HepG2 (cell line): ENCODE measurements around the gene CFAP54. TPM values are rescaled to one million over a fixed set of nuclear protein-coding genes. Genes with fewer than 3 reads are reported as not detected.

ENCODE experiments used
- ATAC-seq: fragments of 200-7000 bp; cut with Tn5 transposase; 3 replicates; pipeline ENCODE4 v1.9.1; 2020; ENCODE audit warnings: mild to moderate bottlenecking, moderate library complexity
- BruUV-seq: library from RNA; stranded (reverse); fragments of 400-500 nt; replicated peaks from 2 replicates; lab custom pipeline; 2021; lab: Mats Ljungman, UMichigan
- CTCF ChIA-PET: fragments of 300-600 bp; formaldehyde crosslinking; extraction: SDS; loops from one replicate; lab custom pipeline; 2021; ENCODE audit warnings: low total read pairs, inconsistent platforms, low intra/inter-chr PET ratio; lab: Yijun Ruan, JAX
- POLR2A ChIA-PET: fragments of 350-600 bp; sonication (Branson Sonifier 250); formaldehyde crosslinking; loops from one replicate; lab custom pipeline; 2020; ENCODE audit warnings: antibody characterized with exemption, inconsistent platforms; lab: Yijun Ruan, JAX
- DNase-seq: peaks from one replicate; pipeline ENCODE4 v3.0.0-alpha.2; 2015; ENCODE audit warnings: low spot score
- FAIRE-seq: peaks from 3 replicates; lab custom pipeline; 2011; peaks lifted over from hg19 to GRCh38; lab: Jason Lieb, UNC
- H2AFZ ChIP-seq: one replicate; pipeline ENCODE4 v1.6.1; 2011; ENCODE audit warnings: low read length, inconsistent platforms
- H3K27ac ChIP-seq: fragments of 300-600 bp; 3 replicates; pipeline ENCODE4 v1.8.0; 2011; ENCODE audit warnings: mixed run types, mild to moderate bottlenecking, mixed read lengths, low read length, inconsistent platforms; ENCODE audit not compliant: insufficient read depth; ENCODE audit errors: extremely low read length
- H3K27me3 ChIP-seq, 2 experiments: fragments of 200-600 bp in 1 of 2; 2 replicates in 1 of 2; 3 replicates in 1 of 2; pipeline versions ENCODE4 v1.6.0 to v1.8.0; 2011; ENCODE audit warnings: low read length in 2 of 2, mild to moderate bottlenecking in 2 of 2, moderate library complexity in 2 of 2, inconsistent platforms in 1 of 2; ENCODE audit not compliant: insufficient read depth in 2 of 2, control insufficient read depth in 1 of 2
- H3K36me3 ChIP-seq, 2 experiments: fragments of 200-600 bp in 1 of 2; replicated peaks in 1 of 2; 2 replicates in 1 of 2; 3 replicates in 1 of 2; pipeline versions ENCODE4 v1.5.1 to v1.8.0; 2011; ENCODE audit warnings: low read length in 2 of 2, inconsistent platforms in 1 of 2; ENCODE audit not compliant: insufficient read depth in 2 of 2, control insufficient read depth in 1 of 2
- H3K4me1 ChIP-seq: 2 replicates; pipeline ENCODE4 v1.5.1; 2012; ENCODE audit warnings: low read length, inconsistent platforms; ENCODE audit not compliant: insufficient read depth
- H3K4me2 ChIP-seq: 2 replicates; pipeline ENCODE4 v1.6.0; 2011; ENCODE audit warnings: low read depth, low read length, inconsistent platforms
- H3K4me3 ChIP-seq, 3 experiments: fragments of 200-600 bp in 1 of 3; sonication (generic), shearing (Covaris generic) in 1 of 3; replicated peaks in 1 of 3; 2 replicates each; pipeline ENCODE4 v1.5.1; 2011 to 2016; ENCODE audit warnings: low read length in 3 of 3, inconsistent platforms in 2 of 3, low read depth in 2 of 3, mild to moderate bottlenecking in 2 of 3, control low read depth in 1 of 3, mixed read lengths in 1 of 3; ENCODE audit not compliant: insufficient read depth in 1 of 3
- H3K79me2 ChIP-seq: one replicate; pipeline ENCODE4 v1.6.1; 2011; ENCODE audit warnings: low read length, inconsistent platforms; ENCODE audit not compliant: insufficient read depth
- H3K9ac ChIP-seq: 2 replicates; pipeline ENCODE4 v1.6.0; 2011; ENCODE audit warnings: mild to moderate bottlenecking, low read depth, low read length, inconsistent platforms; ENCODE audit not compliant: insufficient read depth
- H3K9me3 ChIP-seq: 2 replicates; pipeline ENCODE4 v1.5.1; 2012; ENCODE audit warnings: mild to moderate bottlenecking, low read length
- H4K20me1 ChIP-seq: 2 replicates; pipeline ENCODE4 v1.6.0; 2011; ENCODE audit warnings: inconsistent platforms, mild to moderate bottlenecking, low read length, moderate library complexity; ENCODE audit not compliant: insufficient read depth
- ZSCAN21 ChIP-seq: sonication (generic); formaldehyde crosslinking; IDR thresholded peaks from 2 replicates; pipeline ENCODE4 v1.8.0; 2022; ENCODE audit warnings: mild to moderate bottlenecking, missing genetic modification reagents, moderate library complexity, borderline replicate concordance
- WGBS: methylation state at CpG from one replicate; pipeline ENCODE4 v1.1.6; 2017; ENCODE audit warnings: low lambda C conversion rate; 5-methylcytosine and 5-hydroxymethylcytosine counted together
- in situ Hi-C: cut with HindIII; loops from 2 replicates; pipeline ENCODE4 v1.10.0; 2017; ENCODE audit warnings: low pct_unique_long_range_greater_than_20kb; ENCODE audit not compliant: extremely low pct_ligation_motif_present
- intact Hi-C: fragments of 100-400 bp; cut with micrococcal nuclease; formaldehyde crosslinking; loops from one replicate; pipeline ENCODE4 v1.10.0; 2022; ENCODE audit not compliant: unreplicated experiment
- polyA plus RNA-seq, 8 experiments: library from polyadenylated mRNA; depleted of rRNA in 3 of 8; stranded (reverse) in 7 of 8; unstranded in 1 of 8; fragments of >200 nt; fragmentation: Illumina TruSeq in 4 of 8; extraction: Trizol in 4 of 8; gene quantifications; 2 replicates each; pipeline versions ENCODE4 v1.2.1 to v1.2.3, GENCODE V29; 2011 to 2016; ENCODE audit warnings: low read depth in 4 of 8, missing spikeins in 1 of 8, mixed read lengths in 1 of 8; ENCODE audit not compliant: insufficient read depth in 1 of 8
- total RNA-seq, 5 experiments: library from RNA; depleted of rRNA; stranded (reverse); fragments of >200 nt; fragmentation: Illumina TruSeq; extraction: Trizol; gene quantifications; 2 replicates each; pipeline ENCODE4 v1.2.3, GENCODE V29; 2016; ENCODE audit warnings: low read depth in 1 of 5
- TF ChIP-seq, protein P1 (sequence below): sonication (generic); formaldehyde crosslinking; IDR thresholded peaks from 2 replicates; pipeline ENCODE4 v1.8.1; 2023; ENCODE audit warnings: mild to moderate bottlenecking, moderate library complexity, missing genetic modification reagents

The CFAP54 gene
- total and polyA plus RNA-seq, 2 of the 13 experiments (the other 11 are each of a cell fraction or from before 2014, with no cell fraction given), result not detected

GRCh38 chr12:96710127-96710745, 220.9 kb downstream of the CFAP54 start:
- Histone ChIP-seq H3K9me3 (no peaks in the 10 kb centered on the region), H3K27ac (no peak overlapping the region), H3K9ac (no peak overlapping the region), H3K27me3 (no peaks in the 10 kb centered on the region), H3K4me1 (no peaks in the 10 kb centered on the region), H2AFZ (no peak overlapping the region), H3K4me2 (no peak overlapping the region), H3K36me3 (no peaks in the 10 kb centered on the region), H3K79me2 (no peaks in the 10 kb centered on the region), H4K20me1 (no peaks in the 10 kb centered on the region), H3K4me3 (no peak overlapping the region)
- no peak for DNase-seq
- WGBS, result 2% methylated on average over 2 of the region's 2 CpGs
- TF ChIP-seq ZSCAN21 (CRISPR knock-in tag), result no peak
- POLR2A ChIA-PET, result no interaction called here
- intact Hi-C loops (no loop called here), in situ Hi-C loops (no loop called here)
- ATAC-seq, result no peak; the same call in 2 of the 3 replicates
- BruUV-seq, result no TSS peak
- CTCF ChIA-PET, result no interaction called here
- no peak for FAIRE-seq

DNA sequence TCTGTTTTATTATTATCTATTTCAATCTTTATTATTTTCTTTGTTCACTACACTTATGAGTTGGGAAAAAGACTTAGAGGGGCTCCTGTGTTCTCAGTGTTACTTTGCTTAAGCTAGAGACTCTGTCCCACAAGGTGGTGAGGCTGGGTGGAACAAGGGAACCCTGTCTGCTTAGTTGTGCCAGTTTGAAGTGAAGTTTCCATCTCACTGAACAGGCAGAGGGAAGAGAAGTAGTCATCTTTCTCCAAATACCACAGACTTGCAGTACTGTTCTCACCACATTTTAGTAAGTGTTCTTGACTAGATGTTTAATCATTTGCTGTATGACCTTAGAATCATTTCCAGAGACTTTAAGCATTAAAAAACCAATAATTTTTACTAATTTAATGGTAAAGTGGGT, 222.0 kb downstream of the CFAP54 start:
- ATAC-seq (no peak), DNase-seq (no peak), FAIRE-seq (no peak)
- intact Hi-C loops, result no loop called here
- TF ChIP-seq, protein P1, sequence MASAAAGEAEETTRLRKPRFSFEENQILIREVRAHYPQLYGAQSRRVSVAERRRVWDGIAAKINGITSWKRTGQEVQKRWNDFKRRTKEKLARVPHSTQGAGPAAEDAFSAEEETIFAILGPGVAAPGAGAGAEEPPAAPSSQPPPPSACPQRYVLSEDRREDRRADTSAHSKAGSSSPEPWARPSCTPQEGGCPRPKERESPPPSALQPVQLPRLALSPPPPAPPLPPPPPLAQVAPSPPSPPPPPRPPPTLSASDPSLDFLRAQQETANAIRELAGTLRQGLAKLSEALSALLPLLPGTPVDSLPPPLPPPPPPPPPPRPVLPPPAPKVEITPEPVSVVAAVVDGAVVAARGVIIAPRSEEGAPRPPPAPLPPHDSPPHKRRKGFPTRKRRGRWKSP (CRISPR knock-in tag), result no peak
- Histone ChIP-seq H2AFZ (no peak overlapping the region), H3K9ac (no peak overlapping the region), H4K20me1 (no peaks in the 10 kb centered on the region), H3K4me3 (no peak overlapping the region), H3K4me2 (no peak overlapping the region), H3K27me3 (no peaks in the 10 kb centered on the region), H3K9me3 (no peaks in the 10 kb centered on the region), H3K4me1 (no peaks in the 10 kb centered on the region), H3K79me2 (no peaks in the 10 kb centered on the region), H3K27ac (no peak overlapping the region), H3K36me3 (no peaks in the 10 kb centered on the region)
- CTCF ChIA-PET, result no interaction called here
- in situ Hi-C loops, result no loop called here
- no TSS peak for BruUV-seq
- POLR2A ChIA-PET, result no interaction called here
